Mucosa of descending colon (tissue), 3 donors: Measurements from ENCODE around the gene RBCK1. TPM values are rescaled to one million over a fixed set of nuclear protein-coding genes. Genes with fewer than 3 reads are reported as not detected.
"Not testable (repeated sequence)": the region's sequence is repeated elsewhere in the genome, so short reads cannot be mapped to it uniquely, and the experiment has no call there.

ENCODE experiments used
- ATAC-seq: fragments of 200-7000 bp; cut with Tn5 transposase; one replicate; pipeline ENCODE4 v1.9.1; 2020; ENCODE audit warnings: mild to moderate bottlenecking, moderate library complexity
- DNase-seq, 3 donors: peaks; one replicate each; pipeline ENCODE4 v3.0.0-alpha.2; 2020
- H3K36me3 ChIP-seq: fragments of 200-600 bp; one replicate; pipeline ENCODE4 v1.8.0; 2021; ENCODE audit warnings: low read depth, mild to moderate bottlenecking
- H3K4me1 ChIP-seq: fragments of 200-600 bp; one replicate; pipeline ENCODE4 v1.8.0; 2021; ENCODE audit warnings: low read depth, mild to moderate bottlenecking
- H3K4me3 ChIP-seq: fragments of 200-600 bp; one replicate; pipeline ENCODE4 v1.8.0; 2021; ENCODE audit warnings: mild to moderate bottlenecking
- H3K9me3 ChIP-seq: fragments of 200-600 bp; one replicate; pipeline ENCODE4 v1.8.0; 2021; ENCODE audit warnings: mild to moderate bottlenecking
- CTCF ChIP-seq: fragments of 200-600 bp; IDR thresholded peaks from one replicate; pipeline ENCODE4 v1.8.0; 2022; ENCODE audit warnings: antibody characterized with exemption, mild to moderate bottlenecking
- intact Hi-C, 2 donors: fragments of 100-400 bp; cut with DNase I in 1 of 2; cut with micrococcal nuclease in 1 of 2; formaldehyde crosslinking; loops; one replicate each; pipeline versions ENCODE4 v1.11.0 to v1.11.1; 2022; cut with DNase I, micrococcal nuclease
- total RNA-seq, 3 donors: library from RNA; stranded (reverse); fragmentation: NEBNext Ultra II Directional in 2 of 3; extraction: Animal tissue kit (Norgen Biotek cat#: 25700) in 2 of 3; gene quantifications; one replicate each; pipeline versions ENCODE4 v1.2.1 to v1.2.4, GENCODE V29; 2021 to 2023
- donor health status: DM: no; HTN: no; CAD: no; lungs with moderate emphysema.
- donor health status: DM: no; HTN: no; CAD: no.
- donor health status: DM: no; HTN: yes; CAD: no.

The RBCK1 gene
- total RNA-seq, 3 donors from 2014 or later = 97.5 to 124 (median 117) TPM

GRCh38 chr20:475463-476357 lies 67.6 kb downstream of the RBCK1 start:
- Histone ChIP-seq H3K4me3 (no peak overlapping the region), H3K4me1 (peaks cover 10% of the 10 kb centered on the region), H3K36me3 (no peaks in the 10 kb centered on the region), H3K9me3 (peaks cover 14% of the 10 kb centered on the region)
- TF ChIP-seq CTCF = no peak
- intact Hi-C loops = loop anchor here in 1 of 2 donors (5.0 kb wide), 1 partner anchor 123 kb away; no protein-coding TSS in a partner anchor
- DNase-seq (peak in 1 of 3 donors; percentile 29), ATAC-seq (peak; percentile 91)

DNA sequence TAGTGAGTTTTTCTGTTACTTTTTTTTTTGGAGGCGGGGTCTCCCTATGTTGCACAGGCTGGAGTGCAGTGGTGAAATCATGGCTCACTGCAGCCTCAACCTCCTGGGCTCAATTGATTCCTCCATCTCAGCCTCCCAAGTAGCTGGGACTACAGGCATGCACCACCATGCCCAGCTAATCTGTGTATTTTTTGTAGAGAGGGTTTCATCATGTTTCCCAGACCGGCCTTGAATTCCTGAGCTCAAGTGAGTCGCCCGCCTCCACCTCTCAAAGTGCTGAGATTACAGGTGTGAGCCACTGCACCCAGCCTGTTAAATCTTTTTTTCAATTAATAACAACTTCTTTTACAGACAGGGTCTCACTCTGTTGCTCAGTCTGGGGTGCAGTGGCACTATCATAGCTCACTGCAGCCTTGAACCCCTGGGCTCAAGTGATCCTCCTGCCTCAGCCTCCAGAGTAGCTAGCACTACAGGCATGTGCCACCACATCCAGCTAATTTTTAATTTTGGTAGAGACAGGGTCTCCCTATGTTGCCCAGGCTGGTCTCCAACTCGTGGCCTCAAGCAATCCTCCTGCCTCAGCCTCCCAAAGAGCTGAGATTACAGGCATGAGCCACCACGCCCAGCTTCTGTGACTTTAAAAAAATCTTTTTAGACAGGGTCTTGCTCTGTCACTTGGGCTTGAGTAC lies 68.6 kb downstream of the RBCK1 start:
- DNase-seq, ATAC-seq, H3K4me3 ChIP-seq, H3K36me3 ChIP-seq: not testable (repeated sequence)
- Histone ChIP-seq H3K4me1 (peaks cover 10% of the 10 kb centered on the region), H3K9me3 (peaks cover 10% of the 10 kb centered on the region)
- intact Hi-C loops = loop anchor here in 1 of 2 donors (5.0 kb wide), 1 partner anchor 124 kb away; no protein-coding TSS in a partner anchor

- Histone ChIP-seq H3K4me1 (peaks cover 10% of the 10 kb centered on the region), H3K36me3 (peaks cover 4% of the 10 kb centered on the region), H3K9me3 (no peaks in the 10 kb centered on the region), H3K4me3 (no peak overlapping the region)
- intact Hi-C loops = loop anchor here in 1 of 2 donors (5.0 kb wide), 1 partner anchor 126 kb away; no protein-coding TSS in a partner anchor
- DNase-seq (no peak), ATAC-seq (no peak)
- TF ChIP-seq CTCF = no peak
Observed at GRCh38 chr20:478010-478948, 70.2 kb downstream of the RBCK1 start.

DNA sequence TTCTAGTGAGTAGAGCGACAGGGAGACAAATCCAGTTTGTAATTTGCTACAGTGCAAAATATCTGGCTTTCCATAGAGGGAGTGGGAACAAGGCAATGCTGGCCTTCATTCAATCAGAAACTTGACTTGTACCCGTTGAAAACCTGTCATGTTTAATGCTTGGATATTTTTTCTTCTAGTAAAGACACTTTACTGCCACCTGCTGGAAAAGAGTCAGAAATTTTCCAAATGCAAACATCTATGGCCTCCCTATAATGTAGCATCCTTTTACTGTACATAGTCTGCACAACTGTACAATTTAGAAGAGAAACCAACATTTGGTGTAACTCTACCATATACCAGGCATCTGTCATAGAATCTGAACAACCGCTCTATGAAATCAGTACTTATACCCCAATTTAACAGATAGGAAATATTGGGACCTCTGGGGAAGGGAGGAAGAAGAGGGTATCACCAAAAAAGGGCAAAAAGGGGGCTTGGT lies 70.9 kb downstream of the RBCK1 start:
- DNase-seq = peak in 1 of 3 donors; percentile 77
- peaks cover 10% of the 10 kb centered on the region for H3K36me3 ChIP-seq
- H3K4me3 ChIP-seq = no peak overlapping the region
- ATAC-seq = peak; percentile 61
- peaks cover 10% of the 10 kb centered on the region for H3K4me1 ChIP-seq
- intact Hi-C loops = loop anchor here in 1 of 2 donors (5.0 kb wide), 1 partner anchor 127 kb away; no protein-coding TSS in a partner anchor
- H3K9me3 ChIP-seq = no peaks in the 10 kb centered on the region
- TF ChIP-seq CTCF = no peak

DNA sequence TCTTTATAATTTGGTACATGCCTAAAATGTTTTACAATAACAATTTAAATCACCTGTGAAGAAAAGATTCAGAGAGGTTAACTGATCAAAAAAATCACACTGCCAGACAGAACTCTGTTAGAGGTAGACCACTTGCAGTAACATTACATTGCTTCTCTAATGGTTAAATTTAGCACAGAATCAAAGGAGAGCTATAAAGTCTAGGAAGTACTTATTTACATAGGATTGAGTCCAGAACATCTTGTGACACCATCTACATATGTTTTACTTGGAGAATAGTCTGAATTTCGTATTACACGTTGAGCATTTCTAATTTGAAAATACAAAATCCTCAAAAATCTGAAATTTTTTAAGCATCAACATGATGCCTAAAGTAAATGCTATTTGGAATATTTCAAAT lies 71.4 kb downstream of the RBCK1 start:
- DNase-seq (no peak), ATAC-seq (no peak)
- Histone ChIP-seq H3K9me3 (no peaks in the 10 kb centered on the region), H3K4me3 (no peak overlapping the region), H3K36me3 (peaks cover 11% of the 10 kb centered on the region), H3K4me1 (peaks cover 10% of the 10 kb centered on the region)
- no peak for TF ChIP-seq CTCF
- intact Hi-C loops = loop anchor here in 1 of 2 donors (5.0 kb wide), 1 partner anchor 127 kb away; no protein-coding TSS in a partner anchor
